HT1080 (cell line): ENCODE data around the gene ANTXR1. TPM values are rescaled to one million over a fixed set of nuclear protein-coding genes. Genes with fewer than 3 reads are reported as not detected.

Experiments
- DNase-seq: peaks from one replicate; pipeline ENCODE4 v3.0.0-alpha.2; 2015; ENCODE audit warnings: low read depth
- total RNA-seq: library from RNA; depleted of rRNA; stranded (reverse); fragments of >200 nt; shearing (Covaris generic); gene quantifications from 2 replicates; pipeline ENCODE4 v1.2.3, GENCODE V29; 2014

The ANTXR1 gene
- total RNA-seq, 1 experiment from 2014 or later: 40.4 TPM

DNA sequence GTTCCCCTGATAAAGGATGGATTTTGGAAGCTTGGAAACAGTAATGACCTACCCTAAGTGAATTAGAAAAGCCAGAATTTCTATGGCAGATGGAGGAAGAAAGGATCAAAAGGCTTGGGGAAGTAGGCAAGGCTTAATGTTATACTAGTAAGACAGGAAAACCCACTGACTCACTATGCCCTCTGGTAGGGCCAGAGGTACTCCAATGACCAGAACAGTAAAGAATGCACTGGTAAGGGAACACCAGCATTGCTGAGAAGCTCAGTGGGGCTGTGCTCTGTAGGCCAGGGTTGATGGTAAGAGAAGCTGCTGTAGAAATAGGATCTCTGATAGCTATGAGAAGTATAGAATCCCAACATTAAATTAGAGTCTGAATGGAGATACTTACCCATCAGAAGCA lies 247.7 kb downstream of the ANTXR1 start:
- DNase-seq: peak; percentile 76

DNA sequence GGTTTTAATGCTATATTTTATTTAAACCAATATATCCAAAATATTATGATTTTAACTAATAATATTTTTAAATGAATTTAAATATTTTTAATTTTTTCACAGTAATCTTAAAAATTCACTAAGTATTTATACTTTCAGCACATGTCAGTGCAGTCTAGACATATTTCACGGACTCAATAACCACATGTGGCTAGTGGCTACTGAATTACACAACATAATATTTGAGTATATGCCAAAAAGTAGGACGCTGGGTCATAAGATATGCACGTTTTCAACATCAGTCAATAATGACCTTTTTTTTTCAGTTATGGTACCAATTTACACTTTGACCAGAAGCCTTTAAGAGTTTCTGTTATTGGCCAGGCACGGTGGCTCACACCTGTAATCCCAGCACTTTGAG lies 256.4 kb downstream of the ANTXR1 start:
- DNase-seq: no peak

DNA sequence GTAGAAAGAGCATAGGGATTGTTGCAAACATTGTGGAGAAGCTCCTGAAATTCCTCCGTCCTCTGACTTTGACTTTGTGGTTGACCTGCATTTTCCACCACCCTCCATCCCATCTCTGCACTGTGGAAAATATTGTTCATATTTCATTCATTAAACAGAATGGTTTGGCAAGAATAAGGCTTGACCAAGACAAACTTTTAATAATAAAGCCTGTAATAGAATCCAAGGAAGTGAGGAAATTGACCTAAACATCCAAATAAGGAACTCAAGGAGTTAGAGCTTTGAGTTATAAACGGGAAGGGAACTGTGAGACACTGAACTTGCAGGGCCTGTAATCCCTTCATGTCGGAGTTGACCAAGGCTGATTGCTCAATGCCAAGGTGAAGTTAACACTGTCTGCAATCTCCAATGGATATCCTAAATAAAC lies 258.9 kb downstream of the ANTXR1 start:
- no peak for DNase-seq

GRCh38 chr2:69272803-69273471 lies 260.0 kb downstream of the ANTXR1 start:
- DNase-seq: no peak

DNA sequence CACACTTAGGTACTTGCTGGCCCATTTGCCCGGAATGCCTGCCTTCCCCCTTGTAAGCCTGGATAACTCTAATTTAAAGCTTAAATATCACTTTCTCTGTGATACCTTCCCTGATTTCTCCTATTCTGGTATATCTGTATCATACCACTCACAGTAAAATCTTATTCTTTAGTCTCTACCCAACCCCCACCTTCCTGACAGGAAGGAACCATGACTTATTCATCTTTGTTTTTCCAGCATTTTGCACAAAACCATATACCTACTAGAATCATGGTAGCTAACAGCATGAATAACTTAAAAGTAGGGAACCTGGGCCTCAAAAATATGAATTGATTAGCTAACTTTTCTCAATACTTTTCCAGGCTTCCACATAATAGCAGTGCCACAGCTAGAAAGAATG lies 262.5 kb downstream of the ANTXR1 start:
- DNase-seq: no peak

DNA sequence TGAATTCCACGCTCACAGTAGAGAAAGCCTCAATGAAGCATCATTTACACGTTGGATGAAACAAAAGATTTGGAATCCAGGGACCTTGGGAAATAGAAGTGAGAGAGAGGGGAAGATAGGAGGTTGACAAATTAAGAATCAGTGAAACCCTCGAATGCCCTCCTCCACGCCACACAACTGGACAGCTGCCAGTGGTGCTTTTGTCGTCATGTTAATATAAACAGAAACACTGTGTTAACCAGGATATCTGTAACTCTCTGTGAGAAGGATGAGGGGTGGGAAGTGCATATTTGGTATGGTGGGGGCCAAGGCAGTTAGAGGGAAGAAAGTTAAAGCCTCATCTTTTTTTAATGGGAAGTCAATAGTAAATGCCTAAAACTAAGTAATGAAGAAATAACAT lies 265.4 kb downstream of the ANTXR1 start:
- no peak for DNase-seq

GRCh38 chr2:69279211-69279610 lies 266.2 kb downstream of the ANTXR1 start:
- DNase-seq: no peak

- DNase-seq: no peak
Observed at GRCh38 chr2:69279931-69280681, 267.1 kb downstream of the ANTXR1 start.

DNA sequence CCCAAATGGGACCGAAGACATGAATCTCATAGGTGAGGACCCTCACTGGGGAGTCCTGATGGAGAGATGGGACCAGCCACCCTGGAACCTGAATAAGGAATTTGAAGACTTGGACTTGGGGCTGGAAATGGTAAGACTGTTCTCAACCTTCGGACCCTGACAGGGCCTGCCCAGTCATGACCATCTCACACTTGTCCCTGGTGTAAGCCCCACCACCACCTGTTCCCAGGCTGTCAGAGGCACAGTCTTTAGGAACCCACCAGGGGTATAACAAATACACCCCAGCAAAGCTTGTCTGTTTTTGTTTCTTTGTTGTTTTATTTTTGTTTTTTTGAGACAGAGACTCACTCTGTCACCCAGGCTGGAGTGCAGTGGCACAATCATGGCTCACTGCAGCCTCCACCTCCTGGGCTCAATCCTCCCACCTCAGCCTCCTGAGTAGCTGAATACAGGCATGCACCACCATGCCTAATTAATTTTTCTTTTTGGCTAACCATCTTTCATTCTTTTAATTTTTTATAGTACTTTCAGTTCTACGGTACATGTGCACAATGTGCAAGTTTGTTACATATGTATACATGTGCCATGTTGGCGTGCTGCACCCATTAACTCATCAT lies 267.9 kb downstream of the ANTXR1 start:
- DNase-seq: no peak

DNA sequence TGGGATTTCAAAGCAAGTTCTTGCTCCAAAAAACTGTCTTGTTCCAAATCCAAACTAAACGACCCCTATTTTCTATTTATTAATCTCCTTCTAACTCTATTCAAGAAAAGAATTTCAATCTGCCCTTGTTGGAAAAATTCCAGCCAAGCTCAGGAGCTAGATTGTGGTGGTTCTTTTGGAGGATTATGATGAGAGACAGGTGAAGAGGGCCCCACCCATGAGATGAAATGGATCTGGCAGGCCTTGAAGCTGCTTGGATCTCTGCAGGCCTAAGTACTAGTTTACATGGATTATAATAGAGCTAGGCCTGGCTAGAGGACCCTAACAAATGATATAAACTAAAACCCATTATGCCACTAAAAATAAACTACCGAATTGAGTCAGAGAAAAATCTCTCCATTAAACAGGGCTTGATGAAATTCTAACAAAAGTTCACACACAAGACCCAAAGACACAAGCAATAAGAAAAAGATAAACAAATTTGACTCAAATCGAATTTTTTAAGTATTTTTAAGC lies 272.5 kb downstream of the ANTXR1 start:
- DNase-seq: no peak

DNA sequence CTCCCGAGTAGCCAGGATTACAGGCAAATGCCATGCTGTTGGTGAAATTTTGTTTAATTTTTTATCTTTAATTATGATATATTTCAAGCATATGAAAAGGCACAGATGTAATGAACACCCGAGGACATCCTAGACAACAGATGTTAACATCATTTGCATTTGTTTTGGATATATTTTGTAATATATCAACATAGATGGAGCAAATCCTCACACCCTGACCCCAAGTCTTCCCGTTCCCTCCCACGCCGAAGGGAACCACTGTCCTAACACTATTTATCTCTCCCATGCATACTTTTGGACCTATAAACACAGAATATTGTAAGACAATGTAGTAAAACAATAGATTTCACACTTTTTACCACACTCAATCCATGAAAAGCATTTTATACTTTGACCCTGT lies 274.6 kb downstream of the ANTXR1 start:
- DNase-seq: no peak

DNA sequence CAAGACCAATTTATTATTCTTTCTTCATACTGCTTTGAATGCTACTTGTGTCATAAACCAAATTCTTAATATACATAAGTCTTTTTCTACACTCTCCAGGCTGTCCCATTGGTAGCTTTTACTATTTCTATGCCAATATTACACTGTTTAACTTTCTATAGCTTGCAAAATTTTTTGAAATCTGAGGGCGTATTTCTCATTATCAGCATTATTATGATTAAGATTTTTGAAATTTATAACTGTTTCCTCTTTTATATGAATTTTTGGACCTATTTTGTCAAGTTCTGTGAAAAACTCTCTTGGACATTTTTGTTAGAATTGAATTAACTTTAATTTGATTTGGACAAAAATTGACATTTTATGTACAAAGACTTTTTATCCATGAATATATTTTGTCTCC lies 275.4 kb downstream of the ANTXR1 start:
- no peak for DNase-seq

- peak; percentile 33 for DNase-seq
Observed at GRCh38 chr2:69291004-69291650, 278.1 kb downstream of the ANTXR1 start.

- DNase-seq: no peak
Observed at GRCh38 chr2:69291721-69292120, 278.7 kb downstream of the ANTXR1 start.

- DNase-seq: no peak
Observed at GRCh38 chr2:69292256-69292655, 279.3 kb downstream of the ANTXR1 start.

GRCh38 chr2:69296421-69296820 lies 283.4 kb downstream of the ANTXR1 start:
- no peak for DNase-seq

- no peak for DNase-seq
Observed at GRCh38 chr2:69297216-69297615, 284.2 kb downstream of the ANTXR1 start.

- DNase-seq: peak; percentile 96
Observed at GRCh38 chr2:69298261-69298660, 285.3 kb downstream of the ANTXR1 start.

DNA sequence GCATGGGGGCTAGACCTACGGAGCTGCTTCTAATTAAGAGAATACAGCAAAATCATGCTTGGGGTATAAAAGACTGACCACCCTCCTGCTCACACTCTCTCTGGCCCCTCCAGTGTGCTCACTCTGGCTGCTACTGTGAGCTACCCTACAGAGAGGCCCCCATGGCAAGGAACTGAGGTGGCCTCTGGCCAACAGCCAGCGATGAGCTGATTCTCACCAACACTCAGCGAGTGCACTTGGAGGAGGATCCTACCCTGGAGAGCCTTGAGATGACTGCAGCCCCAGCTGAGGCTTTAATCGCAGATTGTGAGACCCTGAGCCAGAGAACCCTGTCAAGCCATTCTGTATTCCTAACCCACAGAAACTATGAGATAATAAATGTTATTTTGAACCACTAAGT lies 285.9 kb downstream of the ANTXR1 start:
- peak; percentile 81 for DNase-seq
